ENCODE measurements around the gene GABPB1.

Gene GABPB1

DNA sequence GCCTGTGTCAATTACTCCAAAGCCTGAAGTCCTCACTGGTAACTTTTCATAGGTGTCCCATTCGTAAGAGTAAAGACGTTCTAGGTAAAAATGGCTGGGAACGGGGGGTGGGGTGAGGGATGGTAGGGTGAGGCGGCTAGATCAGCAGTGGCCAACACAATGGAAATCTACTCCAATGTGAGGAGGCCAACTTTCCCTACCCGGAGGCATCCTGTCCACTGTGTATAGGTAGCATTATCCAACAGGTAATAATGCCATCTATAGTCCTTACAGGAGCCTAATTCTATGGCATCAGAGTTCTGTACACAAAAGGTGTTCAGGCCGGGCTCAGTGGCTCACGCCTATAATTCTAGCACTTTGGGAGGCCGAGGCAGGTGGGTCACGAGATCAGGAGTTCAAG is 118.6 kb downstream of the GABPB1 start:
- no peak for DNase-seq

DNA sequence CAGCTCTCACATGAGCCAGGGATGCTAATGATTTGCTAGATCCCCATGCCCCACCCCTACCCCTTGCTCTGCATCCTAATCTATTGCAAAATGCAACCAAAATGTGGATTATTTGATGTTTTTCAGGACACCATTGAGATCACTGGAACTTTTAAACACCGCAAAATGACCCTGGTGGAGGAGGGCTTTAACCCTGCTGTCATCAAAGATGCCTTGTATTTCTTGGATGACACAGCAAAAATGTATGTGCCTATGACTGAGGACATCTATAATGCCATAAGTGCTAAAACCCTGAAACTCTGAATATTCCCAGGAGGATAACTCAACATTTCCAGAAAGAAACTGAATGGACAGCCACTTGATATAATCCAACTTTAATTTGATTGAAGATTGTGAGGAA is 119.2 kb downstream of the GABPB1 start:
- no peak for DNase-seq

DNA sequence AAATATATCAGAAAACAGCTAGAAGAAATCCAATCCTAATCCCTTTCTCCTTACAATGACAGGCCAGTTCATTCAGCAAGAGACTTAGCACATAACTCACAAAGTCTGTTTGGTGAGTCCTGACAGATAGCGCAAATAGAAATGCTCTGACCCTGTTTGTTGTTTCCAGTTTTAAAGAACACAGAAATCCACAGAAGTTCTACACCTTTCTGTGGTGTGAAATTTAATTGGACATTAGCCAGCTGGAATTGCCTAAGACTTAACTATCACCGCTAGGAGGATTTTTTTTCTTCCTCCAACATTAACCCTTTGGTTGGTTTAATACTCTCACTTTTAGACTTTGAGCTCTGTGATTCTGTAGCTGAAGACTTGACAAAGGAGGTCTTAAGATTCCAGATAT is 120.2 kb downstream of the GABPB1 start:
- no peak for DNase-seq

- DNase-seq, result no peak
Measured at GRCh38 chr15:50233192-50233736, 121.7 kb downstream of the GABPB1 start.

DNA sequence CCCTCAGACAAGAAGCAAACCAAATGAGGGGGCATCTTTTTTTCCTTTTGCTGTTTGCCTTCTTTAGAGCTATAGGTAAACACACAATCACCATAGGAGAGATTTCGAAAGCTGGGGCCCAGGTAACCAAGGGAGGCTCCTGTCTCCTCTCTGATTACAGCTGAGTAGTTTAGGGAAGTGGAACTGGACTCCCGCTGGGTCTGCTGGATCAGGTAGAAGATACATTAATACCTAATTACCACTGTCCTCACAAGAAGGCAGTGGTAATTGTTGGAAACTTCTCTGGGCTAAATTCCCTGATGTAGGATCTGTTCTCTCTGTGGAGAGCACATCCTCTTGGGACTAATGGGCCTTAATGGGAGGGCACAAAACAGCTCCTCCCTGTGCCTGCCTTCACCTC is 122.2 kb downstream of the GABPB1 start:
- no peak for DNase-seq

- no peak for DNase-seq
Measured at GRCh38 chr15:50231761-50232160, 123.2 kb downstream of the GABPB1 start.

- no peak for DNase-seq
Measured at GRCh38 chr15:50229336-50229735, 125.7 kb downstream of the GABPB1 start.

GRCh38 chr15:50228866-50229265 is 126.1 kb downstream of the GABPB1 start:
- no peak for DNase-seq

- DNase-seq, result no peak
Measured at GRCh38 chr15:50227076-50227475, 127.9 kb downstream of the GABPB1 start.

- DNase-seq, result no peak
Measured at GRCh38 chr15:50225938-50226337, 129.1 kb downstream of the GABPB1 start.
